DMS153 (cell line): ENCODE results near the gene MPHOSPH6.
"Not testable (repeated sequence)": the region's sequence is repeated elsewhere in the genome, so short reads cannot be mapped to it uniquely, and the experiment has no call there.

Experiments
- DNase-seq: peaks from one replicate; lab custom pipeline; 2025; lab: John Stamatoyannopoulos, UW

The MPHOSPH6 gene

DNA sequence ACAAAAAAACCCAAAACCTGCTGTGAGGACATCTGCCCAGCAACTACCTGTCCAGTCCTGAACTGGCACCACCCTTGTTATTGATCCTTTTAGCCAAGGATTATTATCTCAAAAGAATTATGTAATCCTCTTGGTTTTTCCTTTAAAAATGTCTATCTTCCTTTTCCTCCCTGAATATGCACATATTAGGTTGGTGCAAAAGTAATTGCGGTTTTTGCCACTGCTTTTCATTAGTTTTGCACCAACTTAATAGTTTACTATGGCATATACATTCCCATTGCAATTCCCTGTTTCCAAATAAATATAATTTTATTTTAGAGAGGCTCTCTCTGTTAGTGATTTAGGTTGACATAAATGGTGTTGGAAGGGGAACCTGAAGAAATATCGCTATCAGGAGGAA is 51.3 kb downstream of the MPHOSPH6 start:
- DNase-seq: no peak

DNA sequence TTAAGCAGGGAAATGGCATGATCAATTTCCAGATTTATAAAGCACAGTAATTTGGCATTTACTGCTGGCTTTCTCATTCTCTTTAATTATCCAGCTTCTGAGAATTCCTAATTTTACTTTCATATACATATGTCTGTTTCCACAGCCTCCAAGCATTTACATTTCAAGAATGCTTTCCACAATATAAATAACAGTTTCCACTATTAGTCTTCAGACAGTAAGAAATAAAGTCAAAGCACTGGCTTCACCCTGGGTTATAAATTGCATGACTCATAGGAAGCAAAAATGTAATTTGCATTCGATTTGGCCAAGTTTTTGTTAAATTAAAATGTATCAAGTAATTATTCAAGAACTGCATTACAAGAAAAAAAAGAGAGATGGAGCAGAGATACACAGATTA is 53.5 kb downstream of the MPHOSPH6 start:
- no peak for DNase-seq

DNA sequence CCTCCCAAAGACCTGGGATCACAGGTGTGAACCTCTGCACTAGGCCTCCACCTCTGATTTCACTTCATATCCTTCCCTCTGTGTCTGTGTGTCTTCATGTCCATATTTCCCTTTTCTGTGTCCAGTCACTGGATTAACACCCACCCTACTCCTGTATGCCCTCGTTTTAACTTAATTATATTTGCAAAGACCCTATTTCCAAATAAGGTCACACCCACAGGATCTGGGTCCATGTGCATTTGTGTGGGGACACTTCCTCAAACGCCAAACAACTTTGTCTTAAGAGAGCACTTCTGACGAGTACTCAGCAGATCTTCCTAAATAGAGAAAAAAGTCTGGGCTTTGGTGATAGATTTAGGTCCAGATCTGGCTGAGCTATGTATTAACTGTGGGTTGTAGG is 56.3 kb downstream of the MPHOSPH6 start:
- no peak for DNase-seq

DNA sequence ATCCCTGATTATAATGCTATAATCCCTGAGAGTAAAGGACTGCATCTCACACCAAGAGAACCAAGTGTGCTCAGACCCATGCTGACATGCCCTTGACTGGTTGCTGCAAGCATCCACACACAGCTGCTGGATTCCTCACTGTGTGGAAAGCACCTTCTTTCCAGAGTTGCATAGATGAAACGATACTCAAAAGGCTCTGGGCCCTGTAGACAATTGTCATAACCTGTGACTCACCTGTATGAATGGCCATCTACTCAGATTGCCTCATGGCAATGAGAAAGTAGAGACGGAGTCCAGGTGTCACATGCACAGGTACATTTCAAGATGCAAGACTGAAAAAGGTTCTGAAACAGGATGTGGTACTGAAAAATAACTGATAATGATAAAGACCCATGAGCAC is 58.1 kb downstream of the MPHOSPH6 start:
- DNase-seq: no peak

DNA sequence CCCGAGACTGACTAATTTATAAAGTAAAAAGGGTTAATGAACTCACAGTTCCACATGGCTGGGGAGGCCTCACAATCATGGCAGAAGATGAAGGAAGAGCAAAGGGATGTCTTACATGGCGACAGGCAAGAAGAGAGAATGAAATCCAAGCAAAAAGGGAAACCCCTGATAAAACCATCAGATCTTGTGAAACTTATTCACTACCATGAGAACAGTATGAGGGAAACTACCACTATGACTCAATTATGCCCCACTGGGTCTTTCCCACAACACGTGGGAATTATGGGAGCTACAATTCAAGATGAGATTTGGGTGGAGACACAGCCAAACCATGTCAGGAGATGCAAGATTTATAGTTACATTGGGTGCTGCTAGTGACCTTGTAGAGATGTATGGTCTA is 60.8 kb downstream of the MPHOSPH6 start:
- not testable (repeated sequence) for DNase-seq

DNA sequence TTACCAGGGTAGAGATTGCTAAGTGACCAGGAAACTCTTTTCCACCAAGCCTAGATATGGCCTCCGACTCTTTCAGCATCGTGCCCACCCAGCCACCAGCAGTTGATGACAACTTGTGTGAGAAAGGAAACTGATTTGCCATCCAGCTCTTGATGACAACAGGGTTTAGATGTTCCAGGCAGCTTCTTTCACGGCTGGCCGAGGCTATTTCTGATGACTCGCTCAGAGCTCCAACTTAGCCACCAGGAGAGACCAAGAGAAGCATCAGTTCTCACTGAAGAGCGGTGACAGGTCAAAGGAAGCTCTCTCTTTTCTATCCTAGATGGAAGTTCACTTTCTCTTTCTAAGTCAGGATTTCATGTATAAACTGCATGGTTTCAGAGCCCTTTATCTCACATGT is 61.2 kb downstream of the MPHOSPH6 start:
- no peak for DNase-seq

DNA sequence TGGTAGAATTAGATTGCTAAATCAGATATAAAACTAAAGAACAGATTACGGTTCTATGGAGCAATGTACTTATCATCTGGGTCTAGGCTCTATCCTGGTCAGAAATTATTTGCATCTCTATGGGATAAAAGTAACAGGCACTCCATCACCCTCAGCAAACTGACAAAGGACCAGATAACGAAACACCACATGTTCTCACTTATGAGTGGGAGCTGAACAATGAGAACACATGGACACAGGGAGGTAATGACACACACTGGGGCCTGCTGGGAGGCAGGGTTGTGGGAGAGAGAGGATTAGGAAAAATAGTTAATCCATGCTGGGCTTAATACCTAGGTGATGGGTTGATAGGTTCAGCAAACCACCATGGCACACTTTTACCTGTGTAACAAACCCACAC is 61.9 kb downstream of the MPHOSPH6 start:
- DNase-seq: no peak

DNA sequence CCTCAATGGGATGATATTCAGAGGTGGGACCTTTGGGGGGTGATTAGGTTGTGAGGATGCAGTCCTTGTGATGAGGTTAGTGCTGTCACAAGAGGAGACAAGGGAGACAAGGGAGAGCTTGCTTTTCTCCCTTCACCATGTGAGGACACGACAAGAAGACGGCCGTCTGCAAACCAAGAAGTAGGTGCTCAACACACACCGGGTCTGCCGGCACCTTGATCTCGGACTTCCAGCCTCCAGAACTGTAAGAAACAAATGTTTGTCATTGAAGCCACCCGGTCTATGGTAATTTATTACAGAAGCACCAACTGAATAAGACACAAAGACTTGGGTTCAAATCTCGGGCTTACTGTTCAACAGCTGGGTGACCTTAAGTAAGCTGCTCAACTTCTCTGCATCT is 64.9 kb downstream of the MPHOSPH6 start:
- DNase-seq: no peak
